GM23248 (cell line): ENCODE results near the gene NXT1.

ENCODE experiments used
- EZH2 ChIP-seq: fragments of 200-600 bp; sonication (generic); IDR thresholded peaks from 2 replicates; pipeline ENCODE4 v1.6.1; 2018; ENCODE audit warnings: antibody characterized with exemption, mild to moderate bottlenecking; ENCODE audit not compliant: insufficient read depth, poor library complexity, severe bottlenecking
- EZH2phosphoT487 ChIP-seq: fragments of 200-600 bp; sonication (generic); IDR thresholded peaks from 2 replicates; pipeline ENCODE4 v1.6.1; 2018; ENCODE audit warnings: antibody characterized with exemption, moderate library complexity, mild to moderate bottlenecking, low read depth; ENCODE audit not compliant: insufficient read depth

- no peak for TF ChIP-seq EZH2phosphoT487
- TF ChIP-seq EZH2 = no peak
Measured at GRCh38 chr20:23332467-23332866, 18.1 kb upstream of the NXT1 start.
